GM08714 (cell line): ENCODE results near the gene IGFBP2.

Experiments
- H3K4me3 ChIP-seq: fragments of 200-500 bp; sonication (Bioruptor generic); 2 replicates; pipeline ENCODE4 v1.5.1; 2014; ENCODE audit warnings: mild to moderate bottlenecking, low read length, inconsistent platforms
- ZNF274 ChIP-seq: IDR thresholded peaks from 2 replicates; pipeline ENCODE4 v1.6.1; 2012; ENCODE audit warnings: mild to moderate bottlenecking, low read depth, low read length

The IGFBP2 gene

DNA sequence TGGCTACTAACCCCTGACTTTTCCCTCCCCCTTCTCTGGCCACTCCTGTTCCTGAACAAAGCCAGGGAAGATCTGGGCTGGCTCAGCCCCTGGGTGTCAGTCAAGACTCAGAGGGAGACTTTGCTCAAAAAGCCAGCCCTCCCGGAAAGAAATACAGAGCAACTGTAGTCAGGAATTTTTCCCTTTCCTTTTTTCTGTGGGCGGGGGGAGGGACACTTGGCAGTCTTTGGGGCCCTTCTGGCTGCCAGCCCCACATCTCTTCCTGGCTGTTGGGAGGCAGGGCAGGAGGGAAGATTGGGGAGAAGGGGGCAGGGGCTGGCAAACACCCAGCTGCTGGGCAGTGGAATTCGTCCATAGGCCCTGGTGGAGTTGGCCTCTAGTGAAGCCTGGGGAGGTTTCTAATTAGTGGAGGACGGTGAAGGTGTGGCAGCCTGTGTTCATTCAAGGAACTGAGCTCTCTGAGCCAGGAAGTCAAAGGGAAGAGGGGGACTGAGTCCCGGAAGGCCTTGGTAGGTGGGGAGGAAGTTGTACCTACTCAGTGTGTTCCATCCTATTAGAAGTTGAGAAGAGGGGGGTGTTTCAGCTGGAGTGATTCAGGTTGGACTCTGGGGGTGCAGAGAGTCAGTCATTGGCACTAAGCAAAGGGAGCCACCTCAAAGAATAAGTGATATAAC is 10.9 kb downstream of the IGFBP2 start:
- H3K4me3 ChIP-seq = no peak overlapping the region
- TF ChIP-seq ZNF274 = no peak

GRCh38 chr2:216644842-216645635 is 11.8 kb downstream of the IGFBP2 start:
- H3K4me3 ChIP-seq = no peak overlapping the region
- no peak for TF ChIP-seq ZNF274

DNA sequence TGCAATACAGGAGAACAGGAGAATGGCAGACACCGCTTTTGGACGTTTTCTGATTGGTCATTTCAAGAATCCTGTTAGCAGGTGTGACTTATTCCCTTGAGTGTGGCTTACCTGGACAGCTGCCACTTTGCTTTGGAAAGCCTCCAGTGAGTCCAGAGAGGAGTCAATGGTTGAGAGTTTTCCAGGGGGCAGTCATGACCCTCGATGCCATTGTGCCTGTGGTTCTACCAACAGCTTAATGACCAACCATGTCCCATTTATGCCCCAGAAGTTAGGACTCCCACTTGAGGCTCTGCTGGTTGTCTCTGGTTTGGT is 12.4 kb downstream of the IGFBP2 start:
- no peak overlapping the region for H3K4me3 ChIP-seq
- TF ChIP-seq ZNF274 = no peak

- H3K4me3 ChIP-seq = no peak overlapping the region
- TF ChIP-seq ZNF274 = no peak
Measured at GRCh38 chr2:216646116-216646515, 12.9 kb downstream of the IGFBP2 start.

GRCh38 chr2:216648105-216648504 is 14.9 kb downstream of the IGFBP2 start:
- no peak overlapping the region for H3K4me3 ChIP-seq
- TF ChIP-seq ZNF274 = no peak

DNA sequence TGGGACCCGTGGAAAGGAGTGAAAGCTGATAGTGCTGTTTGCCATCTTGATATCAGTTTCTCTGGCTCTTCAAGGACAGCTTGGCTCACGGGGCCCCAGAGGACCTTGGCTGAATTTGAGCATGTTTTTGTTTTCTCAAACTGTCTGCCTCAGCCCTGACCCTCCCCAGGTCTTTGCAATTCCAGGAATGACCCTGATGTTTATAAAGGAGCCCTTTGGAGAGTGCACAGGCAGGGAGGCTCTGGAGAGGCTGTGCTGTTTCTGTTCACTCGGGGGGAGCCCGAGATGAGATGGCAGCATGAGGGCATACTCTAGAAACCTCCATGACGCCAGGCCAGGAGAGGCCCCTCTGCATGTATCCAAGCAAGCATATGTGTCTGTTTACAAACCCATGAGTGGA is 16.4 kb downstream of the IGFBP2 start:
- TF ChIP-seq ZNF274 = no peak
- H3K4me3 ChIP-seq = no peak overlapping the region

- no peak overlapping the region for H3K4me3 ChIP-seq
- TF ChIP-seq ZNF274 = no peak
Measured at GRCh38 chr2:216650626-216651257, 17.5 kb downstream of the IGFBP2 start.

DNA sequence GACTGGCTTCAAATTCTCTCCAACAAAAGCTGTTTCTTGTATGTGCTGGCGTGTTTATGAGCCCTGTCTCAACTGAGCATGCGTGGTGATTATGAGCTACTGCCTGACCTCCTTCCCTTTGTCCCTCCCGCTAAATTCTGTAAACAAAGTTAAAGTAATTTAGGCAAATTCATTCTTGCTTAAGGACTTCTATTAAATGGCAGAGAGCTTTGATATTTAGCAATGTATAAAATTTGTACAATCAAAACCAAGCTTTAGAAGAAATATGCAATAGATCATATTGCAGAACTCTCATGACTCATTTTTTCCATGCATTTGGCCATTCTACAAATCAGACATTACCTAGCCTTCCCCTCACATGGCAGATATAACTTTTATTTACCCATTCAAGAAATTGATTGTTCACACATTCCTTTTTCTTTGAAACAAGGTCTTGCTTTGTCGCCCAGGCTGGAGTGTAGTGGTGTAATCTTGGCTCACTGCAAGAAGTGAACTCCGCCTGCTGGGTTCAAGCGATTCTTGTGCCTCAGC is 18.2 kb downstream of the IGFBP2 start:
- TF ChIP-seq ZNF274 = no peak
- H3K4me3 ChIP-seq = no peak overlapping the region

DNA sequence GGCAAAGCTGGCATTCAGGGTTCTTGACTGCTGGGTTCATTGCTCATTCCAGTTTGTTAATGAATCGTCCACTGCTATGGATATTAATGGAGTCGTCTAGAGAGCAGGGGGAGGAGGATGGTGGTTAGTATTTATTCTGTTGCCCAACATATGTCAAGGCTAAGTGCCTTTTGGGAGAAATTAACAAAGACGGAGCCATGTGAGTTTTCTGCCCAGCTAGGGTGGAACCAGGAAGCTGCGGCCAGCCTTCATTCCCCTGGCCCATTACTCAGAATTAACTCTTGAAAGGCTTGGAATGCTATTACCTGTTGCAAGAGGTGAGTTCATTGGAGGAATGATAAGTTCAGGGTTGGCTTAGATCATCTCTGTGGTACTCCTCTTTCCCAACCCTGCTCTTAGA is 19.3 kb downstream of the IGFBP2 start:
- no peak overlapping the region for H3K4me3 ChIP-seq
- TF ChIP-seq ZNF274 = no peak

- H3K4me3 ChIP-seq = no peak overlapping the region
- TF ChIP-seq ZNF274 = no peak
Measured at GRCh38 chr2:216653093-216653799, 20.0 kb downstream of the IGFBP2 start.

GRCh38 chr2:216653931-216654365 is 20.7 kb downstream of the IGFBP2 start:
- H3K4me3 ChIP-seq = no peak overlapping the region

DNA sequence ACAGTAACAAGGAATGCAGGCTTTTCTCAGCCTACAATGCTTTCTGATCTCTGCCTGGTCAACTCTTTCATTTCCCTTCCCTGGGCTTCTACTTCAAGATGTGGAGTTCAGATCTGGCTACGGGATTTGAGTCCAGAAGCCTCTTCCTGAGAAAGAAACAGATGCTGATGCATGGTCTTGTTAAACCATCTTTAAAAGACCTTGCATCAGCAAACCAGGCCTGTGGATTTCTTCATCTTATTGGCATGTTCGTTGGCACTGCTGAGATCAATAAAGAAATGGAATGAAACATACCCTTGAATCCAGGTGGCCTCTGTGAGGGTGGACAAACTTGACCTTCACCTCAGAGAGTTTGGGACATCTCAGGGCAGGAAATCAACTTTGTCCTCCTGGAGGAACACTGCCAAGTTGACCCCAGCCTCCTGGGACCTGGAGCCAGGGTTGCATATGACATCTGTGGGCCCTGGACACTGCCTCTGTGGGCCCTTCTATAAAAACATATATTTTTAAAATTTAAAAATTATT is 21.4 kb downstream of the IGFBP2 start:
- TF ChIP-seq ZNF274 = no peak
- no peak overlapping the region for H3K4me3 ChIP-seq

More at GRCh38 chr2:216653931-216654365, 20.7 kb downstream of the IGFBP2 start:
- TF ChIP-seq ZNF274 = no peak

DNA sequence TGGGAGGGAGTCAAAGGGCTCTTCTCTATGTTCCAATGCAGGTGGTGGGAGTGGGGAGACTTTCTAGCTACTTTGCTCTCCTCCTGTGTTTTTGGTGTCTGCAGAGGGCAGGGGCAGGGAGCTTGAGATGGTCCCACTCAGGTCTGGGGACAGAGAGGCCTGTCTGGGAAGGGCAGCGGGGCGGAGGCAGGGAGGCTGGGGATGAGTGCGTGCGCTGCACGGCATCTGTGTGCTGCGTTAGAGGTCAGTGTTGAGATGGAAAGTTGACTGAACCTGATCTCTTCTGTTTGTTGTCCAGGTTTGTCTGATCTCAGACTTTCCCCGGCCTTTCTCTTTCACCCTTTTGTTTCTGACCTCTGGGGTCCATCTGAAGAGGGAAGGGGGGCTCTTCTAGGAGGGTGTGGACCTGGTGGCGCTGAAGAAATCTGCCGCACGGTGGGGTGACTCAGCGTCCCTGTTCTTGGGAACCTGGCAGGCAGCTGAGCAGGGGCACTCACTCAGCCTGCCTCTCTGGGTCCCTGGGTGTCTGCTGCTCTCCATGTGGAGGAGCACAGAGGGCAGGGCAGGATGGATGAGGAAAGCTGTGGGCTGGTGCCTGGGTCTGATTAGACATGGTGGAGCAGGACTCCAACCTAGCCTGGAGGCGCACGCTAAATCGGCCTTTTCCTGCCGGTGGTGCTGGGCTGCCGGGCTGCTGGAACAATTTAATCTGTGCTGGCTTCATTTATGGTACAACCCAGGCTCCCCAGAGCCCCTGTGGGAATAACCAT is 24.1 kb downstream of the IGFBP2 start:
- no peak for TF ChIP-seq ZNF274
- H3K4me3 ChIP-seq = no peak overlapping the region
